Activated CD8-positive, alpha-beta memory T cell treated with anti-CD3 and anti-CD28 coated beads, Interleukin-2, amount 10 ng/mL, durations not matched to agents 7 days and 5 days (primary cell): Measurements from ENCODE around the gene HSD11B2. TPM values are rescaled to one million over a fixed set of nuclear protein-coding genes. Genes with fewer than 3 reads are reported as not detected.

Experiments
- total RNA-seq, 2 experiments: library from RNA; stranded (reverse); gene quantifications; one replicate each; pipeline ENCODE4 v1.2.3, GENCODE V29; 2021

Gene HSD11B2
- total RNA-seq, 2 experiments from 2014 or later = 0.14 TPM; not detected in 1

Other genes with a start within 250 kb of the HSD11B2 start
- 10 to 100 TPM; 38.6 to 56.0 TPM for gene MATCAP1, start 247.2 kb upstream of the HSD11B2 start, total RNA-seq
- gene EXOC3L1, start 241.0 kb upstream of the HSD11B2 start, total RNA-seq = not detected
- 100 to 1,000 TPM; 147 to 148 TPM for gene E2F4, start 239.0 kb upstream of the HSD11B2 start, total RNA-seq
- gene ELMO3, start 232.0 kb upstream of the HSD11B2 start, total RNA-seq = 1 to 10 TPM; 6.2 to 9.8 TPM
- gene TMEM208, start 204.0 kb upstream of the HSD11B2 start, total RNA-seq = 10 to 100 TPM; 32.3 to 39.7 TPM
- 100 to 1,000 TPM; 101 to 111 TPM for gene FHOD1, start 183.6 kb upstream of the HSD11B2 start, total RNA-seq
- 1 to 10 TPM; 5.4 to 6.2 TPM for gene SLC9A5, start 182.1 kb upstream of the HSD11B2 start, total RNA-seq
- 10 to 100 TPM in 1 of 2 experiments, 1 to 10 TPM in 1; 7.7 to 12.8 TPM for gene PLEKHG4, start 151.6 kb upstream of the HSD11B2 start, total RNA-seq
- 1 to 10 TPM; 1.1 to 3.3 TPM for gene KCTD19, start 104.4 kb upstream of the HSD11B2 start, total RNA-seq
- 1 to 10 TPM in 1 of 2 experiments, under 1 TPM in 1; 0.45 to 1.0 TPM for gene LRRC36, start 104.3 kb upstream of the HSD11B2 start, total RNA-seq
- gene TPPP3, start 37.6 kb upstream of the HSD11B2 start, total RNA-seq = not detected
- gene ZDHHC1, start 14.6 kb upstream of the HSD11B2 start, total RNA-seq = under 1 TPM; 0.41 to 0.49 TPM
- 10 to 100 TPM; 42.1 to 58.3 TPM for gene ATP6V0D1, start 50.0 kb downstream of the HSD11B2 start, total RNA-seq
- not detected for gene AGRP, start 52.4 kb downstream of the HSD11B2 start, total RNA-seq
- 10 to 100 TPM; 14.3 to 17.8 TPM for gene RIPOR1, start 97.7 kb downstream of the HSD11B2 start, total RNA-seq
- 10 to 100 TPM; 74.0 to 81.8 TPM for gene CTCF, start 131.4 kb downstream of the HSD11B2 start, total RNA-seq
- gene CARMIL2, start 214.0 kb downstream of the HSD11B2 start, total RNA-seq = 100 to 1,000 TPM; 154 to 174 TPM
- gene ACD, start 229.1 kb downstream of the HSD11B2 start, total RNA-seq = 10 to 100 TPM; 49.7 to 58.1 TPM
- gene PARD6A, start 229.8 kb downstream of the HSD11B2 start, total RNA-seq = 10 to 100 TPM; 15.2 to 15.5 TPM
- gene ENKD1, start 235.6 kb downstream of the HSD11B2 start, total RNA-seq = 1 to 10 TPM; 6.2 to 8.0 TPM
- 1 to 10 TPM; 4.1 to 5.1 TPM for gene C16orf86, start 235.7 kb downstream of the HSD11B2 start, total RNA-seq